ENCODE data around the gene ADGRG7. TPM values are rescaled to one million over a fixed set of nuclear protein-coding genes. Genes with fewer than 3 reads are reported as not detected.
"Not testable (repeated sequence)": the region's sequence is repeated elsewhere in the genome, so short reads cannot be mapped to it uniquely, and the experiment has no call there.

ADGRG7 gene
- not detected in 2 replicates for total RNA-seq

- DNase-seq, result no peak
Observed at GRCh38 chr3:100609305-100609704, at the start of gene ADGRG7. TSS of gene ADGRG7 (plus strand) at chr3:100609601. CDS start at chr3:100609857, 256 bp downstream.

DNA sequence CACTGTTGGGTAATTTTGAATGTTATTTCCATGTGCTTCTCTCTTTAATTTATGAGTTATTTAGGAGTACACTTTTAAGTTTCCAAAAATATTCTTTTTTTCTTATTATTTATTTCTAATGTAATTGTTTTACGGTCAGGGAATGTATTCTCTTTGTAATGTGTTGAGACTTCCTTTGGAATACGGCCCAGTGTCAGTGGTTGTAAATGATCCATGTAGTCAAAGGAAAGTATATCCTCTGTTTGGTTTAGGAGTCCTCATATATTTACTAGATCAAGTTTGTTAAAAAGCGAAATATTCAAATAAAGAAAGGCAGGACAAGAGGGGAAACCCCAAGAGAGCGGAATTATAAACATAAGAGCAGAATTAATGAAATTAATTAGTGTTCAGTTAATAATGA, 49.0 kb upstream of the ADGRG7 start:
- DNase-seq, result no peak

DNA sequence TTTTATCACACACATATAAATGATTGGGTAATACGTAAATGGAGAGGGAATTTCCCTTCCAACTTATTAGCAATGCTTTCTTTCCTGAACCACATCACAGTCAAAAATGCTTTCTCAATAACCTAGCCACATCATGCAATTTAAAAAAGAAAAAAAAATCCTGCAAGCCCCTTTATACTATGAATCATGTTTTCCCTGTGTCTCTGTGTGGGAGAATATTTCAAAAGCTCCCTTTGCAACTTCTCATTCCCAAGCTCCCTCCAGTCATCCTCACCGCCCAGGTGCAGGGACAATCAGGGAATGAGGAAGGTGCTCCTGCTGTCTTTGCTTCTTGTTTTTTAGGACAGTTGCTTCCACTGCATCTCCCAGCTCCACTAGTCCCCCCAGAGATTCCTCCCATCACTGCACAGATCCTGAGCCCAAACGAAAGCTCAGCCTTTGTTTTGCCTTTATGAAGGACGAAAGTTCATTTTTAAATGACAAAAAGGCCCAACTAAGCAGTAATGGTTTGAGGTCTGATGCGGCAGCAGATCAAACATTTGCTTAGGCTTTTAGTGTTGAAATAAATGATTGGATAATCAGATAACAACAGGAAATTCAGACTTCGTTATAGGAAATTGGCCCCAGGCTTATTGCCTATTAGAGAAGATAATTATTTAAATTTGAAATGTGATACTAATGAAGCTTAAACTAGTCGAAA, 47.8 kb upstream of the ADGRG7 start:
- DNase-seq, result no peak

DNA sequence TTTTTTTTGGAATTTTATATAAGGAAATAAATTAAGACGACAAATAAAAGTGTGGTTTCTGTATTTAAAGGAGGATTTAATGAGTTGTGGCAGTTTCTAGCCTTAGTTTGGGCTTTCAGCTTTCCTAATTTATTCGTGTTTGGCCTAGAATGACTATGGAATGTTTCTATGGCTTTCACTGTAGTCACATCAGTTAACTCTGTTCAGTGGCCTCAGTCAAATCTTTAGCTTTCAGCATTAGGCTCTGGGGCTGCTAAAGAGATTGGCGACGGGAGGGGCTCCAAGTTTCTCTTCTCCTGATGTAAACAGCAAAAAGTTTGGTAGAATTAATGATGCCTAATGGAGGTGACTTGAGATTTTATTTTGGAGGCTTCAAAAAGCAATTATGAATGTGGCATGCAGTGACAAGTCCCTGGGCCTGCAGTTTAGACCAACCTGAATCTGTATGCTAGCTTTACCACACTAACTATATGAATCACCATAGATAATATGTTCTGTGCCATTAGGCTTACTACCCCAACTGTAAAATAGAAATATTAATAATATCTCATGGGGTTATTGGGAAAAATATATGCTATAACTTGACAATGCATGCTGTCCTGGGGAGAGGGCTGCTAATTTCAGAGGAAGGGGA, 47.1 kb upstream of the ADGRG7 start:
- DNase-seq, result no peak

DNA sequence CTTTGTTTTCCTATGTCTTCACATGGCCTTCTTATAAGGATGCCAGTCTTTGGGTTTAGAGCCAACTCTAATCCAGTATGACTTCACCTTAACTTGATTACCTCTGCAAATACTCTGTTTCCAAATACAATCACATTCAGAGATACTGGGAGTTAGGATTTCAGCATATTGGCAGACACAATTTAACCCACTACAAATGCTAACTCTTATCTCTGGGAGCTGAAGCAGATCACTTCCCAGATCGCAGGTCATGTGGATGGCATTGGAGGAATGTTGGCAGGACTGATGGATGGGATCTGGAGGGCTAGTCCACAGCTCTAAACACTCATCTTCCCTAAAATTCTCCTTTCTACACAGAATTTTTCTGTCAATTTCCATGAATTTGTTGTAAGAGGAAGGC, 46.2 kb upstream of the ADGRG7 start:
- DNase-seq, result no peak

GRCh38 chr3:100563652-100564211, 45.7 kb upstream of the ADGRG7 start:
- DNase-seq, result no peak

DNA sequence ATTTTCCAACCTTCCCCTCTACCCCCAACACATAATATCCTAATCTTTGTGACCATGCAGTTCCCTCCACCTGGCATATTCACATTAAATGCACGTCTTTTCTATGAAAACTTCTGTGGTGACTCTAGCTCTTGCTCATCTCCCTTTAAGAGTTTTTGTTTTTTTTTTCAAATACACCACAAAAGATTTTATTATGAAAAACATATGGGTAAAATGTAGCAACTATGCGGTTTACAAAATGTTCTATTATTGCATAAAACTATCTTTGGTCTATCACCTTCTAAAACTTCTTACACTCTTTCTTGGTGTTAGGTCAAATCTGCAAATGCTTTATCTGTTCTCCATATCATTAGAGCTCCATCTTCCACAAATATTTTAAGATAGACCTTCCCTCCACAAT, 38.6 kb upstream of the ADGRG7 start:
- DNase-seq, result no peak

DNA sequence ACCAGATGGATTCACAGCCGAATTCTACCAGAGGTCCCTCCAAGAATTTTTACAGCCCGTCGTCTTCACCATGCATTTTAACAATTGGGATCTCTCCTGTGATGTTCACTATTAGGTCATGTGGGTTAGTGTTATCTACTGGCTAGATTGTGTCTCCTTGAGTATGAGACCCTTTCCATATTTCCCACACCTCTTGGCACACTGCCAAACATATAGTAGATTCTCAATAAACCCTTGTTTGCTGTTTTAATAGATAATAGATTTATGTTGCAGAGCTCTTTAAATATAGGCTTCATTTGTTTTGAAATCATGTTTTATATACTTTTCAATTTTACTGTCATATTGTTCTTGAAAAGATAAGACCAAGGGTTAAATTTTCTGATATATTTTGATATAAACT, 34.9 kb upstream of the ADGRG7 start:
- DNase-seq, result no peak

- no peak for DNase-seq
Observed at GRCh38 chr3:100575704-100576103, 33.7 kb upstream of the ADGRG7 start.

DNA sequence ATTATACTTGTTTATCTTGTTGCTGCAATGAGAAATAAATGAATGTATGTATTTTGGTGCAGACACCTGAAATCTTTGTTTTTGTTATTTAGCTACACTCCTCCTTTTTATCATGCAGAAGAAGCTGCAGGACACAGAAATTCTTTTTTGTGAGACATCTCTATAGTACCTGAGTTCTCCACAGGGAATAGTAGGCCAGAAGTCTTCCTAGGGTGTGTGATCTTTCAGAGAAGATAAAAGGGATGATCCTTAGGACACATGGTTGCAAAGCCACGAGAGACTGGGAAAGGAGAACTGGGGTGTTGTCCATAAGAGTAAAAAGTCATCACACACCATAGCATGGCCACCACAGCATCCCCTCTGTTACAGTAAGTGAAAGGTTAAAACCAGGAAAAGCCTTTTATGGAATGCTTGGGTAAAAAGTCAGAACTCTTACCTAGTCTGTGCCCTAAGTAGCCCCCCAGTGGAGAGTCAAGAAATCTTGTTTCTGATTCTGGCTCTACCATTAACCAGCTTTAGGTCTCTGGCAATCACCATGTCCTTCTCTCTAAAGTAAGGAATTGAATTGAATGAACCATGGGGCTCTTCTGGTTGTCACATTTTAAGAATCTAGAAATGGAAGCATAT, 31.9 kb upstream of the ADGRG7 start:
- no peak for DNase-seq

GRCh38 chr3:100578646-100579045, 30.8 kb upstream of the ADGRG7 start:
- no peak for DNase-seq

DNA sequence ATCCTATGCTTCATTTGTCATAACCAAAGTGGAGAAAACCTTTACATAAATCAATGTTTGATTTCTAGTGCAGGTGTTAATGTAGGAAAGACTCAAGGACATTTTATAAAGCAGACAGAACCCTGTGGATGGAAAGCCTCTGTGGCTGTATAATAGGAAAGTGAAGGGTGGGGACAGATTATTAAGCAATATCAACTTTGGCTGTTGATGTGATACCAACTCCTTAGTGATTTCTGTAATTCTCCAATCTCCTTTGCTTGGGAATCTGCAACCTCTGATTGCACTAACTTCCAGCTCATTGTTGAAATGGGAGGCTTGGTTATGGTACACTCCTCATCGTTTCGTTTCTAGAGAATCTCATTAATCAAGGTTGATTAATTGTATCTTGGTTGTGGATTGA, 29.3 kb upstream of the ADGRG7 start:
- DNase-seq, result no peak

GRCh38 chr3:100581650-100582049, 27.8 kb upstream of the ADGRG7 start:
- no peak for DNase-seq

- not testable (repeated sequence) for DNase-seq
Observed at GRCh38 chr3:100582157-100582556, 27.2 kb upstream of the ADGRG7 start.

- DNase-seq, result no peak
Observed at GRCh38 chr3:100584101-100584660, 25.2 kb upstream of the ADGRG7 start.

GRCh38 chr3:100586832-100587231, 22.6 kb upstream of the ADGRG7 start:
- DNase-seq, result no peak

GRCh38 chr3:100588251-100588650, 21.1 kb upstream of the ADGRG7 start:
- DNase-seq, result no peak

GRCh38 chr3:100590114-100590839, 19.1 kb upstream of the ADGRG7 start:
- DNase-seq, result peak; percentile 85

DNA sequence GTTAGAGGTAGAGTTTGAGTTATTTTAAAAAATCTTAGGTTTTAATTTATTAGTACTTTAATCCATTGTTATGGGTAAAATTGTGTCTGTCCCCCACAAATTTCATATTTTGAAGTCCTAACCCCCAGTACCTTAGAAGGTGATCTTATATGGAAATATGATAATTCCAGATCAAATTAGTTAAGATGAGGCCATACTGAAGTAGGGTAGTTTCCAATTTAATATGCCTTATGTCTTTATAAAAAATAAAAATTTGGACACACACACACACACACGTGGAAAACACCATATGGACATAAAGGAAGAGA, 18.6 kb upstream of the ADGRG7 start:
- no peak for DNase-seq

DNA sequence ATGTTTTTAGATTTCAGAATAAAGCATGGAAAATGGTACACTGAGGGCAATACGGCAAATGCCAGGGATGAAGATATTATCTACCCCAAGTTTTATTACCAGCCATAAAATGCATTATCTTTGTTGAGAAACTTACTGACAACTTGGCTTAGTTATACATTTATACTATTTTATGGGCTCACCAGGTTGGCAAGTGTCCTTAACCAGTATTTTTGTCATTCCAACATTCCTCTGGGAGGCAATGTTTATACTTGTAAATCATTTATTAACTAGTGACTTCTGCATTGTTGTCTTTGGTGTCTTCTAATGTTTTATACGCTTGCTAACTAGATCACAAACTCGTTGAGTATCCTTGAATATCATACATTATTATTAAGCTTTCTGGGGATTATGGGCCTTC, 18.0 kb upstream of the ADGRG7 start:
- no peak for DNase-seq

GRCh38 chr3:100600181-100601042, 9.0 kb upstream of the ADGRG7 start:
- DNase-seq, result no peak
